Adrenal gland (tissue), 12 donors: ENCODE results near the gene CFAP92. TPM values are rescaled to one million over a fixed set of nuclear protein-coding genes. Genes with fewer than 3 reads are reported as not detected.

Experiments used
- DNase-seq, 7 donors: peaks; one replicate each; pipeline ENCODE4 v3.0.0-alpha.2; 2019 to 2020
- H3K27ac ChIP-seq, 5 donors: fragments of 200-600 bp; sonication (generic) in 4 of 5; 1 replicate in 3 of 5; 2 replicates in 2 of 5; pipeline versions ENCODE4 v1.5.1 to v1.8.0; 2016 to 2020; ENCODE audit warnings: mild to moderate bottlenecking in 1 of 5
- H3K27me3 ChIP-seq: fragments of 200-600 bp; 2 replicates; pipeline ENCODE4 v1.8.0; 2021
- H3K36me3 ChIP-seq, 2 donors: fragments of 200-600 bp; replicated peaks in 1 of 2; 1 replicate in 1 of 2; 2 replicates in 1 of 2; pipeline versions ENCODE4 v1.5.1 to v1.8.0; 2018 to 2022
- H3K4me1 ChIP-seq, 2 donors: fragments of 200-600 bp; replicated peaks in 1 of 2; 1 replicate in 1 of 2; 2 replicates in 1 of 2; pipeline versions ENCODE4 v1.5.1 to v1.8.0; 2018 to 2021
- H3K4me3 ChIP-seq, 4 donors: fragments of 200-600 bp; sonication (generic) in 3 of 4; one replicate each; pipeline ENCODE4 v1.5.1; 2016 to 2018
- H3K9me3 ChIP-seq, 3 donors: fragments of 200-600 bp; sonication (generic) in 1 of 3; replicated peaks in 1 of 3; 1 replicate in 2 of 3; 2 replicates in 1 of 3; pipeline versions ENCODE4 v1.5.1 to v1.8.0; 2016 to 2021
- CTCF ChIP-seq, 6 experiments: fragments of 450-650 bp in 4 of 6; fragments of 200-600 bp in 2 of 6; sonication (generic) in 1 of 6; IDR thresholded peaks; 1 replicate in 5 of 6; 2 replicates in 1 of 6; pipeline versions ENCODE4 v1.5.1 to v1.8.0; 2016 to 2021; ENCODE audit warnings: antibody characterized with exemption in 6 of 6, mild to moderate bottlenecking in 2 of 6, moderate library complexity in 1 of 6
- POLR2A ChIP-seq, 2 donors: fragments of 450-650 bp; IDR thresholded peaks; one replicate each; pipeline ENCODE4 v1.6.1; 2017; ENCODE audit warnings: antibody characterized with exemption in 2 of 2, mild to moderate bottlenecking in 2 of 2, moderate library complexity in 1 of 2
- WGBS, 4 donors: extraction: QIAGEN DNeasy Blood & Tissue Kit in 2 of 4; methylation state at CpG; one replicate each; pipeline versions ENCODE4 v1.1.5 to v1.1.7; 2013 to 2017; 5-methylcytosine and 5-hydroxymethylcytosine counted together
- intact Hi-C, 2 donors: fragments of 100-400 bp; cut with DNase I; formaldehyde crosslinking; loops; one replicate each; pipeline versions ENCODE4 v1.14.1 to v1.15.0; 2022 to 2023
- polyA plus RNA-seq, 3 donors: library from polyadenylated mRNA; stranded (reverse); fragments of 200-250 nt in 2 of 3; fragments of 350-450 nt in 1 of 3; fragmentation: Illumina TruSeq in 1 of 3; extraction: RNeasy Lipid Tissue Mini Kit (QIAGEN cat#74804) in 1 of 3; gene quantifications; one replicate each; pipeline ENCODE4 v1.2.3, GENCODE V29; 2013 to 2014
- total RNA-seq, 9 donors: library from RNA; depleted of rRNA in 4 of 9; stranded (reverse); fragments of >200 nt in 4 of 9; fragments of 120-200 nt in 1 of 9; fragmentation: NEBNext Ultra II Directional in 1 of 9; extraction: Animal tissue kit (Norgen Biotek cat#: 25700) in 1 of 9; gene quantifications; one replicate each; pipeline versions ENCODE4 v1.1.0 to v1.2.4, GENCODE V29; 2013 to 2023
- donor health status: healthy with polysubstance abuse.
- donor health status: Bipolar disorder and iron deficiency.
- donor health status: DM: yes; HTN: yes; CAD: no.
- donor health status: DM: no; HTN: no; CAD: no.
- donor health status: DM: no; HTN: no; CAD: no.
- donor health status: DM: yes; HTN: yes; CAD: no.

The CFAP92 gene
- total and polyA plus RNA-seq, 12 donors: 0.14 to 1.9 (median 0.48) TPM; not detected in 1

- Histone ChIP-seq H3K27me3 (no peaks in the 10 kb centered on the region), H3K4me3 (no peak overlapping the region), H3K27ac (no peak overlapping the region), H3K36me3 (no peaks in the 10 kb centered on the region), H3K9me3 (no peaks in the 10 kb centered on the region), H3K4me1 (no peaks in the 10 kb centered on the region)
- TF ChIP-seq POLR2A (IDR thresholded peaks at IDR 0.05) (no peak), CTCF (IDR thresholded peaks at IDR 0.05) (no peak)
- intact Hi-C loops: no loop called here
- DNase-seq: peak in 1 of 7 donors; percentile 10
- 79 to 89% (median 86%) methylated on average over 10 to 21 of the region's 21 CpGs for WGBS, 4 donors
Measured at GRCh38 chr3:128945041-128945877, 48.6 kb downstream of the CFAP92 start.

DNA sequence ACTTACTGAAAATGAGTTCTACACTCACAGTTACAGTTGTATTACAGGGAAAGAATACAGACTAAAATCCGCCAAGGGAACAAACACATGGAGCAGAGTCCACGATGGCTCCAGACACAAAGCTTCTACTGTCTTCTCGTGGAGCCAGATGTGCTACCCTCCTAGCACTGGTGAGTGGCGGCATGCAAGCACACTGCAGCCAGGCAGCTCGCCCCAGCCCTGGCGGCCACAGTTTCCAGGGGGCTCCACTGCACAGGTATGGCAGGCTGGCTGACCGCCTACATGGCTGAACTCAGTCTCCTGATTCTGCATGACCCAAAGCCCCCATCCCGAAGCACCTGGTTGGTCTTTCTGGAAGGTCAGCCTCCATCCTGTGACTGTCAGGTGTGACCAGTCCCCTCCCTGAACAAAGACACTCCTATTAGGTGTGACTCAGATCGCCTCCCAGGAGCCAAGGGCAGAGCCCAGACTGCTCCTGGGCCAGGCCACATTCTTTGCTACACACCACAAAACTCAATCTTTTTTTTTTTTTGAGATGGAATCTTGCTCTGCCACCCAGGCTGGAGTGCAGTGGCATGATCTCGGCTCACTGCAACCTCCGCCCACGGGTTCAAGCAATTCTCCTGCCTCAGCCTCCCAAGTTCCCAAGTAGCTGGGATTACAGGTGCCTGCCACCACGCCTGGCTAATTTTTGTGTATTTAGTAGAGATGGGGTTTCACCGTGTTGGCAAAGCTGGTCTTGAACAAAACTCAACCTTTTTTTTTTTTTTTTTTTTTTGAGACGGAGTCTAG is 51.5 kb downstream of the CFAP92 start:
- peak in 1 of 7 donors; percentile 25 for DNase-seq
- TF ChIP-seq CTCF (IDR thresholded peaks at IDR 0.05) (no peak), POLR2A (IDR thresholded peaks at IDR 0.05) (no peak)
- Histone ChIP-seq H3K27me3 (no peaks in the 10 kb centered on the region), H3K9me3 (no peaks in the 10 kb centered on the region), H3K36me3 (no peaks in the 10 kb centered on the region), H3K4me1 (no peaks in the 10 kb centered on the region), H3K4me3 (no peak overlapping the region), H3K27ac (no peak overlapping the region)
- intact Hi-C loops: no loop called here
- WGBS, 4 donors: 81 to 88% (median 84%) methylated on average over 13 to 15 of the region's 15 CpGs

DNA sequence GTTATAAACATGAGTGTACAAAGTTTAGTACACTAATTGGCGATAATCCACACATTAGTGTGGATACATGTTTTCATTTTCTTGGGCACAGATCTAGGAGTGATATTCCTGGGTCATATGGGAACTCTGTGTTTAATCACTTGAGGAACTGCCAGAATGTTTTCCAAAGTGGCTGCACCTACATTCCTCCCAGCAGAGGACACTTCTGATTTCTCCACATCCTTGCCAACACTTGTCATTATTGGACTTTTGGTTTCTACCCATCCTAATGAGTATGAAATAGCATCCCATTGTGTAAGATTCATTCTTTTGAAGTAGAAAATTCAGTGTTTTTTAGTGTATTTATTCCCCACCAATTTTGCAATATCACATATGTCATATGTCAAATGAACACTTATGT is 53.6 kb downstream of the CFAP92 start:
- DNase-seq: no peak
- no peak overlapping the region for H3K4me3 ChIP-seq
- H3K27me3 ChIP-seq: no peaks in the 10 kb centered on the region
- no peak overlapping the region for H3K27ac ChIP-seq
- H3K36me3 ChIP-seq: no peaks in the 10 kb centered on the region
- intact Hi-C loops: no loop called here
- no peaks in the 10 kb centered on the region for H3K4me1 ChIP-seq
- TF ChIP-seq POLR2A (IDR thresholded peaks at IDR 0.05) (no peak), CTCF (IDR thresholded peaks at IDR 0.05) (no peak)
- 82 to 93% (median 89%) methylated on average over 1 of the region's 1 CpG for WGBS, 4 donors
- no peaks in the 10 kb centered on the region for H3K9me3 ChIP-seq

GRCh38 chr3:128936341-128936740 is 57.5 kb downstream of the CFAP92 start:
- peak in 1 of 7 donors; percentile 31 for DNase-seq
- no peaks in the 10 kb centered on the region for H3K27me3 ChIP-seq
- intact Hi-C loops: no loop called here
- no peak overlapping the region for H3K27ac ChIP-seq
- WGBS, 4 donors: 71 to 84% (median 74%) methylated on average over 4 of the region's 4 CpGs
- H3K4me1 ChIP-seq: no peaks in the 10 kb centered on the region
- TF ChIP-seq CTCF (IDR thresholded peaks at IDR 0.05): no peak
- no peak for TF ChIP-seq POLR2A (IDR thresholded peaks at IDR 0.05)
- no peaks in the 10 kb centered on the region for H3K9me3 ChIP-seq
- H3K4me3 ChIP-seq: no peak overlapping the region
- no peaks in the 10 kb centered on the region for H3K36me3 ChIP-seq
